Limb (tissue), 2 donors: ENCODE measurements around the gene CIROP.

Experiments used
- DNase-seq, 2 donors: peaks; one replicate each; pipeline ENCODE4 v3.0.0-alpha.2; 2016; ENCODE audit errors: extremely low spot score in 2 of 2

Gene CIROP, protein sequence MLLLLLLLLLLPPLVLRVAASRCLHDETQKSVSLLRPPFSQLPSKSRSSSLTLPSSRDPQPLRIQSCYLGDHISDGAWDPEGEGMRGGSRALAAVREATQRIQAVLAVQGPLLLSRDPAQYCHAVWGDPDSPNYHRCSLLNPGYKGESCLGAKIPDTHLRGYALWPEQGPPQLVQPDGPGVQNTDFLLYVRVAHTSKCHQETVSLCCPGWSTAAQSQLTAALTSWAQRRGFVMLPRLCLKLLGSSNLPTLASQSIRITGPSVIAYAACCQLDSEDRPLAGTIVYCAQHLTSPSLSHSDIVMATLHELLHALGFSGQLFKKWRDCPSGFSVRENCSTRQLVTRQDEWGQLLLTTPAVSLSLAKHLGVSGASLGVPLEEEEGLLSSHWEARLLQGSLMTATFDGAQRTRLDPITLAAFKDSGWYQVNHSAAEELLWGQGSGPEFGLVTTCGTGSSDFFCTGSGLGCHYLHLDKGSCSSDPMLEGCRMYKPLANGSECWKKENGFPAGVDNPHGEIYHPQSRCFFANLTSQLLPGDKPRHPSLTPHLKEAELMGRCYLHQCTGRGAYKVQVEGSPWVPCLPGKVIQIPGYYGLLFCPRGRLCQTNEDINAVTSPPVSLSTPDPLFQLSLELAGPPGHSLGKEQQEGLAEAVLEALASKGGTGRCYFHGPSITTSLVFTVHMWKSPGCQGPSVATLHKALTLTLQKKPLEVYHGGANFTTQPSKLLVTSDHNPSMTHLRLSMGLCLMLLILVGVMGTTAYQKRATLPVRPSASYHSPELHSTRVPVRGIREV

DNA sequence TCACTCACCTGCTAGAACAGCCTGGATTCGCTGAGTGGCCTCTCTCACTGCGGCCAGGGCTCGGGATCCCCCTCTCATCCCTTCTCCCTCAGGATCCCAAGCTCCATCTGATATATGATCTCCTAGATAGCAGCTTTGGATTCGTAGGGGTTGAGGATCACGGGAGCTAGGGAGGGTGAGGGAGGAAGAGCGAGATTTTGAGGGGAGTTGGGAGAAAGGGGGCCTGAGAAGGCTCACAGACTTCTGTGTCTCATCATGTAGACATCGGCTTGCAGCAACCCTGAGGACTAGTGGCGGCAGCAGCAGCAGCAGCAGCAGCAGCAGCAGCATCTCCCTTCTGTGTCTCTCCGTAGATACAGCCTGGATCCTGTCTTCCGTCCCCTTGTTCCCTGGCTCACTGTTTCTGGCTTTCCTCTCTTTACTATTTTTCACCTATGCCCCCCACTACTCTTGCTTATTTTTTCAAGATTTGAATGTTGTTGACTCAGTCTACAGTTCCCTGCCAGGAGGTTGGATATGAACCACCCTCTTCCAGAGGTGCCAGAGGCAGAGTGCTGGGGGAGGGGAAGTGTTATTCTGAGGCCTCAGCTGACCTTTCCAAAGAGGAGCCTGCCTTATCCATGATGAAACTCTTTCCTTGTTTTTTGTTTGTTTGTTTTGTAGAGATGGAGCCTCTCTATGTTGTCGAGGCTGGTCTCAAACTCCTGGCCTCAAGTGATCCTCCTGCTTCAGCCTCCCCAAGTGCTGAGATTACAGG lies at the start of gene CIROP:
CIROP (minus strand) TSS at position 399 of the 757 bp plus-strand sequence; CDS start at position 330, 69 bp downstream.
- no peak for DNase-seq

DNA sequence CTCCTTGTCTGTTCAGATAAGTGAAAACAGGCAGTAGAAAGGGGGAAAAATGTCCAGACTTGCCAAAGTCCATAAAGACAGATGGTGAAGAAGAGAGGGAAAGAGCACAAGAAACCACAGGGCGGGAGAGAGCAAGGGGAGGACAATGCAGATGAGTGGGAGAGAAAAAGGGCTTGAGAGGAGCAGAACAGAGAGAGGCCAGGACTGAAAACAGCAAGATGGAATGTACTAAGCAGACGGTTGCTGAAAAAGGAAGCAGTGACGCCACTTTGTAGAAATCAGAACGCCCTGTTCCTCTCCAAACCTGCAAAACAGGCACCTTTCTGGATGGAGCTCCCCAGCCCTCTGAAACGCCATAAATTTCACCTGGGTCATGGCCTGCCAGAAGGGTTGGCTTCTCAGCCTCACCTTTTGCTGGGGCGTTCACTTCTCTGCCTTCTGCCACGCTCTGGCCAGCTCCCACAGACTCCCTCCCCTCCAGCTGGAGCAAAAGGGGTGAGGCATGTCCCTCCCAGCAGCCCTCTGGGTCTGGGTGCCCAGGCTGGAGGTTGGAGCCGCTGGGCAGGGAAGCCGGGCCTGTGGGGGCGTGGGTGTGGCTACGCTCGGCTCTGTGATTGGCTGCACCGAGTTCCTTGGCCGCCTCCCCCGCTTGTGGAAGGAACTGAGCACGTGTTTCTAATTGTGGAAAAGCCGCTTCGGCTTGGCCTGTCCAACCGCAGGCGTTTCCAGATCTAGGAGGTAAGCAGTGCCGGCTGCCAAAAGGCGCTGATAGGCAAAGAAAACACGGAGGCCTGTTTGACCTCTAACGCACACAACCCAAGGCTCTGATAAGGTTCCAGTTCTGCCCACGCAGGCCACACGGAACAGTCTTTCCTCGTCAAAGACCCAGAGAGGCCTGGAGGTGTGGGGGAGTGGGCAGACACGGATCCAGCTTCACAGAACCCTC lies 49.3 kb upstream of the CIROP start:
- peak; percentile 77 to 81 for DNase-seq

DNA sequence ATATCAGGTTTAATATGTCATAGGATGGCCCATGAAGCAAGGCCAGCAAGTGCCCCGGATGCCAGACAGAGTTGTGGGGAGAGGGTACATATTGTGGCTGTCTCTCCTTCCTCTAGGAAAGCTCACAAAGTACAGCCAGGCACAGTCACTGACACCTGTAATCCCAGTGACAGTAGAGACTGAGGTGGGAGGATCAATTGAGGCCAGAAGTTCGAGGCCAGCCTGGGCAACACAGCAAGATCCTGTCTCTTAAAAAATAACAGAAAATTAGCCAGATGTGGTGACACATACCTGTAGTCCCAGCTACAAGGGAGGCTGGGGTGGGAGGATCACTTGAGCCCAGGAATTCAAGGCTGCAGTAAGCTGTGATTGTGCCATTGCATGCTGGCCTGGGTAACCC lies 46.6 kb upstream of the CIROP start:
- DNase-seq, result no peak

DNA sequence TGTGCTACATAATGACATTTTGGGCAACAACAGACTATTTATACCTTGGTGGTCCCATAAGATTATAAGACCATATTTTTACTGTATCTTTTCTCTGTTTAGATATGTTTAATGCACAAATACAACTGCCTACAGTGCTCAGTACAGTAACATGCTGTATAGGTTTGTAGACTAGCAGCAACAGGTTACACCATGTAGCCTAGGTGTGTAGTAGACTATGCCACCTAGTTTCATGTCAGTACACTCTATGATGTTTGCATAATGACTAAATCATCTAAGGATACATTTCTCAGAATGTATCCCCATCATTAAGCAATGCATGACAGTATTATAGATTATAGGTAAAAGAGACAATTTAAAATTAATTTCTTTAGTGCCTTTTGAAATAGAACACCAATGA lies 45.0 kb upstream of the CIROP start:
- no peak for DNase-seq

DNA sequence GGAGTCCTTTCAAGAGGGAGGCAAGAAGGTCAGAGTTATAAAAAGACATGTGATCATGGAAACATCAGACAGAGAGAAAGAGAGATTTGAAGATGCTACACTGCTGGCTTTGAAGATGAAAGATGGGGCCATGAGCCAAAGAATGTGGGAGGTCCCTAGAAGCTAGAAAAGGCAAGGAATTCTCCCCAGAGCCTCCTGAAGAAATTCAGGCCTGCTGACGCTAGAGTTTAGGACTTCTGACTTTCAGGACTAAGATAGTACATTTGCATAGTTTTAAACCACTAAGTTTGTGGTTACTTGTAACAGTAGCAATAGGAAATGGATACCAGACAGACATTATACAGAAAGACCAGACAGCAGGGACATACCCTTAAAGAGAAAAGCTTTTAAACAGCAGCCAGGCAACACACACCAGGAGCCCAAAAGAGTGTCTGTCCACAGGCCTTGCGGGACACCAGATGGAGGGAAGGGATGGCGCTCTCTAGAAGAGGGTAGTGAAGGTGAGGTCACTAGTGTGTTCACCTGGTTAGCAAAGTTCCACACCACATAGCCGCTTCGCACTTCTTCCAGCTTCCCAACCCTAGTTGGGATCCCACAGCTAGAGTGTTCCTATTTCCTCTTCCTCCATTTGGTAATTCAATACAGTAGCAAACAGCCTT lies 43.9 kb upstream of the CIROP start:
- DNase-seq, result no peak

DNA sequence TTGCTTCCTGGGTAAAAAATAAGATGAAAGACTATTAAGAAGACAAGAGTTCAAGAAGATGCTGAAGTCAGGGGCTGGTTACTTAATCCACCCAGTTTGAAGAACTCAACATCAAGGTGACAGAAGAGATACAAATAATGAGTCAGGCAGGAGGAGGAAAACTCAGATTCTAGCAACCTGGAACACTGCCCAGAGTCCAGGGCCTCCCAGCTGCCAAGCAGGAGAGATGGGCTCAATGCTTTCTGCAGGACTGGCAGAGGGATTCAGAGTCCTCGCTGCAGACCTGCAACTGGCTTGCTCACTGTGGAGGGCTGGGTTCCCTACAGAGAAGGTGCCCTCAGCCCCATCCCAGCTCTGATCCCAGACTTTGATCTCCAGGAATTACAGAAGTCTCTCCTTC lies 42.9 kb upstream of the CIROP start:
- no peak for DNase-seq

DNA sequence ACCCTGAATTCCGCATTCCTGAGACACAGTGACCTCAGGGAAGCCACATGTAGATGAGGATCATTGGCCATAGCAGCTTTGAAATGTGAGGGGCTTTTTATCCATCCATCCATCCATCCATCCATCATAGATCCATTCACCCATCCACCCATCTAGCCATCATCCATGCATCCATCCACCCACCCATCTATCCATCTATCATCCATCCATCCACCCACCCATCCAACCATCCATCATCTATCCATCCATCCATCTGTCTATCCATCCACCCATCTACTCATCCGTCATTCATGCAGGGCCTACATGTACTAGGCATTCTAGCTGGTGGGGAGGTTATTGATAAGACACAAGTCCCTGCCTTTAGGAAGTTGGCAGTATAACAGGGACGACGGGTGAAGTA lies 42.2 kb upstream of the CIROP start:
- no peak for DNase-seq

DNA sequence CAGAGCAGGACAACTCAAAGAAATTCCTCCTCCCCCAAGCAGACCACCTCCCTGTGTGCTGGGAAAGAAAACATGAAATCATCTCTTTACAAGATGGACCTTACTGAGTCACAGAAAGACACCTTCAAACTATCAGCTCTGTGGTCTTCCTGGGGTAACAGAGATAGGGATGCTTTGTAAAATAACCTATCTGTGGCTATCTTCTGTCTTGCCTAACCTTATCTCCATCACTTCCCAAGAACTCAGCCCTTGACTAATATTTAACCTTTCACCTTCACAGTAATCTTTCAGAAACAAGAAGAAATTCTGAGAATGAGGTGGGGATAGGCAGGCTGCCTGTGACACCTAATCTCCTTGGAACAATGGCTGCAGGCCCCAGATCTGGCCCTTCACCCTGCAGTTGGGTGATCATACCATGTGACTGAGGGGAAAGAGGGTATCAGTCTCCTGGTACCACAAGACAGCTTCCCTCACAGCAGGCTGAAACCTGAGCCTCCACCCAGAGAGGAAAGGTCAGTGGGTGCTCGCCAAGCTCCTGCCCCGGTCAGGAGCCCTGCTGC lies 41.6 kb upstream of the CIROP start:
- DNase-seq, result no peak

DNA sequence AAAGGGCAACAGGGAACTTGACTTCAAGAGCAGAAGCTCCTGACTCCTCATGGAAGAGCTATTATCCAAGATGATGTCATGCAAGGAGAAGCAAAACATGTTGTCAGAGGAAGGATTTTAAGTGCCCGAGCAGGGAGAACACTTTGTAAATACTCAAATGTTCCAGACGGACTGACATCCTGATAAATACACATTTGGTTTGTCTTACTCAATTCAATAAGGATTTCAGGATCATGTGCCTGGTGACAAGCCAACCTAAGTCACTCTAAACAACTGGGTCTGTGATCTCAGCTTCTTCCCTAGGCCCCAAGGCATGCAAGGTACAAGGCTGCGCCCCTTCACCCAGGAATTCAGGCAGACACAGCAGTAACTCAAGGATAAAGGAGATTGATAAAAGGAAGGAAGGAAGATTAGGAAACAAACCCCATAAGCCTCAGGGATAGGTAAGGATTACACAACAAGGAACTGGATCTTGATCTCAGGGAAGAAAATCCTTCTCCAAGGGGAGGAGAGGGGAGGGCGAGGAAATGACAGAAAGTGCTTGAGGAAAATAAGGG lies 41.1 kb upstream of the CIROP start:
- DNase-seq, result no peak

DNA sequence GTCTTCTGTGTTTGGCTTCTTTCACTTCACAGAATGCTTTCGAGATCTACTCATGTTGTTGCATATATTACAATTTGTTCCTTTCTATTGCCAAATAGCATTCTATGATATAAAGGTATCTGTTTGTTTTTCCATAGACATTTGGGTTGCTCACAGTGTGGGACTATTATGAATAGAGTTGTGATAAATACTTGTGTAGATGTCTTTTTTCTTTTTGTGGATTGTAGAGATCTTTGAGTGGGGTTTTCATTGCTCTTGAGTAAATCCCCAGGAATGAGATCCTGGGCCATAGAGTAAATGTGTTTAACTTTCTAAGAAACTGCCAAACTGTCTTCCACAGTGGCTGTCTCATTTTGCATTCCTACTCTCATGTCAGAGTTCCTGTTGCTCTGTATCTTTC lies 39.1 kb upstream of the CIROP start:
- no peak for DNase-seq

DNA sequence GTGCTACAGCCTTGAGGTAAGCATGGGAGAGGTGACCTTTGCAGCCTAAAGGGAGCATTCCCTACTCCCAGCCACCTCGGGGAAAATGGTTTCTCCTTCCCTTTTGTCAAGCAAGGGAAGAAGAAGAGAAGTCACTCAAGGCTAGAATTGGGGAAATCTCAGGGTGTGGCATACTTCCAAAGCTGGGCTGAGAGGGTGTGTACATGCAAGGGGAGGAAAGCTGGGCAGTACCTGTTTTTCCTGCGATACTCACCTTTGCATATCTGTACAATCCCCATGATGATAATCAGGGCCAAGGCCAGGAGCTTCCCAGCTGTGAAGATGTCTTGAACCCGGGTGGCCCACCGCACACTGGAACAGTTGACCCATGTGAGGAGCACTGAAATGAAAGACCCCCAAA lies 38.0 kb upstream of the CIROP start:
- DNase-seq, result no peak

DNA sequence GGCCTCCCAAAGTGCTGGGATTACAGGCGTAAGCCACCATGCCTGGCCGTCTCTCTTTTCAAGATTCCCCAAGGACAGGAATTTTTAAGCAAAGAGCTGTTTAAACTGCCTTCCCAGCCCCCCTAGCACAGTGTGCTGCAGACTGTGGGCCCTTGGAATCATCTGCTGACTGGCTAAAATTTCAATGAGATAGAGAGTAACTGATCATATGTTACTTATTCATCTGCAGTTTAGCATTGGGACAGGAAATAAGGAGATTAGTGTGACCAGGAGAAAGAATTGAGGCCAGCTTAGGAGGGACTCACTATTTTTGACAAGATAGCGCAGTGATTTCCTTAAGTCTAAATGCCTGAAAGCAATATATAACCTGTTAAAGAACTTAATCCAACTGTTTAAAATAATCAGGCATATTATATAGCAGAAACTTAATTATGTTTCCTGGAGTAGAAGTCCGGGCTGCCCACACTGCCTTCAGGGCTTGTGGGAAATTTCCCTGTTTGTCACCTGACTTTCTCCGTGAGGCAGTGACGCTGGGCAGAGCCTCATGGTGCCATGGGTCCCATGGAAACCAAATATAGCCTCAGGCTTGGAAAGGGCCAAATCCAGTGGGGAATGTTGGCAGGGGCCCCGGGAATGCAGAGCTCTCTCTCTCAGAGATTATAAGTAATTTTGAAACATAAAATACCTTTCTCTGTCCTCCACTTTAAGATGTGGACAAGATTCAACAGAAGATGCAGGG lies 37.1 kb upstream of the CIROP start:
- no peak for DNase-seq

DNA sequence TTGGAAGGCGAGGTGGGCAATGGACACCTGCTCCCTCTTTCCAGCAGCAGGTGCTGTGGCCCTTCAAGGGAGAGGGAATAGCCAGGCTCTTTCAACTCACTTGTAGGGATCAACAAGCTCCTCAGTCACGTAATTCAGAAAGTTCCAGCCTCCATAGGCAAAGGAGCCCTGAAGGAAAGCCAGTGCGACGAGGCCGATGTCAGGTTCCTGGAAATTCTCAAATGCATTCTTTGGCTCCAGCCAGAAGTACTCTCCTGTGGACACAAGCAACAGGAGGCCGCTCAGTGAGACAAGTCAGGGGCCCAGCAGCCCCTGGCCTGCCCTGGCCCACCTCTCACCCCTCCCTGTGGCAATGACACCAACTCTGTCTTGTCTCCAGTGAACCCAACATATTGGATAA lies 35.6 kb upstream of the CIROP start:
- no peak for DNase-seq

DNA sequence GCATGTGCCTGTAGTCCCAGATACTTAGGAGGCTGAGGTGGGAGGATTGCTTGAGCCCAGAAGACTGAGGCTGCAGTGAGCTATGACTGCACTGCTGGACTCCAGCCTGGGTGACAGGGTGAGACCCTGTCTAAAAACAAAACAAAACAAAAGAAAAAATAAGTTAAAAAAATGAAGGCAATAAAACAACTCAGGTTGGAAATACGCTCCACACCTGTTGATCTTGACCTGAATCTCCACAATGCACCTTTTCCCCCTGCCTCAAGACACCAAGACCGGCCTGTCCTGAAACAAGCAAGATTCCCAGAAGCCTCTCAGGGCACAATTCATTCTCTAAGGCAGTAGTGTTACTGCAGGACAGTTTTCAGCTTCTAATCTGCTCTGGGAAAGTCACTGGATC lies 35.1 kb upstream of the CIROP start:
- no peak for DNase-seq

DNA sequence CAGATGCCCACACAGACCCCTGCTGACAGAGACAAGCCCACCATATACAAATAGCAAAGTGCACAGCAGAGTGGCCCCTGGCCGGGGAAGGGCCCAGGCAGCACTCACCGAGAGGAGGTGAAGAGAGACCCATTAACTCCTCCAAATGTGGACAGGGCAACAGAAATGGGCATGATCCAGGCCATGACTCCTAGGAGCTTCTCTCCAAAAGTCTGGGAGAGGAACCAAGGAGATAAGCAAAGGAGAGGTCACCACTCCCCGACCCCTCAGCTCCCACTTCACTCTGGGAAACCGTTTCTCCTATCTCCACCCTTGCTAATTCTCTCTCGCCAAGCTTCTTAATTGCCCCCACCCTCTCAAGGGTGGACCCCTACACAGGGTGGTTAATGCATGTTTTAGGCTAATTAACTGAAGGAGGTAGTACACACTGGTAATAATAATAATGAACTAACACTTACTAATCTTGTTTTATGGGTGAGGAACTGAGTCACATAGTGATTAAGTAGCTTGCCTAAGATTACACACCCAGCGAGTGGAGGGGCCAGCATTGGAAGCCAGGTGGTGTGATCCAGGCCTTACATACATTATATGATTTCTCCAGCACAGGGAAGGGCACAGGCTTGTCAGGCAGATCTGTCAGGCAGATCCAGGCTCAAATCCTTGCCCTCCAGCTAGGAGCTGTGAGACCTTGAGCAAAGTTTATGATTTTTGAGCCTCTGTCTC lies 33.2 kb upstream of the CIROP start:
- DNase-seq, result no peak

DNA sequence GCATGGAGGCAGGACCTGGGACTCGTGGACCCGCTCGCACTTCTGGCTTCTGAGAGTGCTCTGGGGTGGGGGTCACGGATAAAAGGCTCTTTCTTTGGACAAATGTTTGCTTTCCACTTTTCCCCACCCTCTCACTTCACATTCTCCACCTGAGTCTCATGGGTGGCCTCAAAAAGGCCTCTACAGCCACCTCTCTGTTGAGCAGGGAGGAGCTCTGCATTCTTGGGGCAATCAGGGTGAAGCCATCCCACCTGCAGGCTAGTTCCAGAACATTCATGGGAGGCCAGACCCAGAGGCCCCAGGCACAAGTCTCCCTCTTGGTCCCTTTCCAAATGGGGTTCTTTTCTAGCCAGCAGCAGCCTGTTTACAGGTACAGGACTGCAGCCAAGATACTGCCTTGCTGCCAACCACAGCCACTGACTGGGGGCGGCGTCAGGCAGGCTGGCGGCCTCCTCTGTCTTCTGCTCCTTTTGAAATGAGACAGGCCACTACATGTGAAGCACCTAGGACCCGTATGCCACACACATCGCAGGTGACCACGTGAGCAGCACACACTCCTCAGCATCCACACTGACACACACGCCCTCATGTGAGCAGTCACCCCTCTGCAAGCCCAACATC lies 32.5 kb upstream of the CIROP start:
- DNase-seq, result no peak

DNA sequence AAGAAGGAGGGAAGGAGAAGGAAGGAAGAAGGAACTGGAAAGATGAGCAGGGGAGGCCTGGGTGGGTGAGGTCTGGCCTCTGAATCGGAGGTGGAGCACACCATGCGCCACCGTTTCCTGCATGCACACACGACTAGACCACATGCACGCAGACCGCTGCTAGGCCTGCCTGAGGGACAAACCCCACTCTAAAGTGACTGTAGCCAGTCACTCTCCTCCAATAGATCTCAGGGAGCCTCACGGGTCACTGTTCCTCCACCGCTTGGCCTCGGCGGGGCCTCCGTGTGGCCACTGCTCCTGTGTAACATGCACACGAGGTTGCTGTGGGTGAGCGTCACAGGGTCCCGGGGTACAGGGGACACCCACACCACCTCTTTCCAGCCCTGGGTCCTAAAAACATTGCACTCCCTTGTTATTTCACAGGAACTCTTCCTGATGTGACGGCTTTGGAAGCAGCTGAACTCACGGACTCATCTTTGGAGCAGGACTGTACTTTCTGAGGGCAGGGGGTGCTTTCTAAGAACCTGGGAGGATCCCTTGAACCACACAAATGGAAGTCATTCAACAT lies 31.9 kb upstream of the CIROP start:
- no peak for DNase-seq

DNA sequence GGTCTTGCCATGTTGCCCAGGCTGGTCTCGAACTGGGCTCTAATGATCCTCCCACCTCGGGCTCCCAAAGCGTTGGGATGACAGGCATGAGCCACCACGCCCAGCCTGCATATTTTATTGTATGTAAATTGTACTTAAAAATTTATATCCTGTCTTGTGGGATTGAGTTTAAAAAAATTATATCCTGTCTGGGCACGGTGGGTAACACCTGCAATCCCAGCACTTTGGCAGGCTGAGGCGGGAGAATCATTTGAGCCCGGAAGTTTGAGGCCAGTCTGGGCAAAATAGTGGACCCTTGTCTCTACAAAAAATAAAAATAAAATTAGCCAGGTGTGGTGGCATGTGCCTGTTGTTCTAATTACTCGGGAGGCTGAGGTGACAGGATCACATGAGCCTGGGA lies 28.2 kb upstream of the CIROP start:
- no peak for DNase-seq
